Right lobe of liver (tissue), 6 donors: ENCODE results near the gene BTK. TPM values are rescaled to one million over a fixed set of nuclear protein-coding genes. Genes with fewer than 3 reads are reported as not detected.

Experiments used
- ATAC-seq, 4 donors: fragments of 200-7000 bp; cut with Tn5 transposase; one replicate each; pipeline ENCODE4 v1.9.1; 2020; ENCODE audit warnings: mild to moderate bottlenecking in 4 of 4, moderate library complexity in 4 of 4
- DNase-seq, 3 donors: peaks; one replicate each; pipeline ENCODE4 v3.0.0-alpha.2; 2020
- H3K27ac ChIP-seq, 3 donors: fragments of 200-600 bp; one replicate each; pipeline ENCODE4 v1.8.0; 2022
- H3K27me3 ChIP-seq, 2 donors: fragments of 200-600 bp; one replicate each; pipeline ENCODE4 v1.8.0; 2022
- H3K36me3 ChIP-seq, 4 donors: fragments of 200-600 bp; sonication (generic) in 1 of 4; one replicate each; pipeline versions ENCODE4 v1.5.1 to v1.8.0; 2017 to 2022; ENCODE audit warnings: control low read depth in 1 of 4
- H3K4me1 ChIP-seq, 4 donors: fragments of 200-600 bp; sonication (generic) in 1 of 4; one replicate each; pipeline versions ENCODE4 v1.5.1 to v1.8.0; 2017 to 2022; ENCODE audit warnings: control low read depth in 1 of 4
- H3K4me3 ChIP-seq, 3 donors: fragments of 200-600 bp; one replicate each; pipeline ENCODE4 v1.8.0; 2022
- H3K9me3 ChIP-seq, 4 donors: fragments of 200-600 bp; sonication (generic) in 1 of 4; one replicate each; pipeline versions ENCODE4 v1.5.1 to v1.8.0; 2017 to 2022; ENCODE audit warnings: control low read depth in 1 of 4
- CTCF ChIP-seq, 4 donors: fragments of 200-600 bp in 3 of 4; fragments of 450-650 bp in 1 of 4; IDR thresholded peaks; one replicate each; pipeline versions ENCODE4 v1.5.1 to v1.8.0; 2016 to 2022; ENCODE audit warnings: antibody characterized with exemption in 4 of 4, mild to moderate bottlenecking in 2 of 4
- POLR2A ChIP-seq: fragments of 450-650 bp; IDR thresholded peaks from one replicate; pipeline ENCODE4 v1.6.1; 2017; ENCODE audit warnings: antibody characterized with exemption, mild to moderate bottlenecking
- WGBS: methylation state at CpG from one replicate; pipeline ENCODE4 v1.1.6; 2018; ENCODE audit warnings: low coverage, low lambda C conversion rate; ENCODE audit not compliant: insufficient coverage; ENCODE audit errors: missing lambda C conversion rate; 5-methylcytosine and 5-hydroxymethylcytosine counted together
- intact Hi-C, 2 donors: fragments of 100-400 bp; cut with DNase I; formaldehyde crosslinking; loops; one replicate each; pipeline versions ENCODE4 v1.11.2 to v1.14.1; 2022
- total RNA-seq, 6 experiments: library from RNA; depleted of rRNA in 2 of 6; stranded (reverse); fragments of >200 nt in 2 of 6; fragmentation: NEBNext Ultra II Directional in 3 of 6; extraction: Animal tissue kit (Norgen Biotek cat#: 25700) in 3 of 6; gene quantifications; one replicate each; pipeline versions ENCODE4 v1.1.0 to v1.2.4, GENCODE V29; 2016 to 2023
- donor health status: DM: no; HTN: yes; CAD: no.
- donor health status: DM: no; HTN: no; CAD: no.
- donor health status: DM: no; HTN: no; CAD: no.
- donor health status: DM: no; HTN: yes; CAD: no.
- donor health status: DM: no; HTN: yes; CAD: no.

The BTK gene
- total RNA-seq, 6 experiments from 2014 or later, result 1.1 to 4.7 (median 1.8) TPM

GRCh38 chrX:101362116-101362515, 23.9 kb downstream of the BTK start:
- WGBS, result 32% methylated on average over 2 of the region's 3 CpGs
- no peak for ATAC-seq
- no peak for DNase-seq

GRCh38 chrX:101360390-101360789, 25.6 kb downstream of the BTK start:
- H3K4me1 ChIP-seq, result no peaks in the 10 kb centered on the region
- intact Hi-C loops, result no loop called here
- no peaks in the 10 kb centered on the region for H3K36me3 ChIP-seq
- no peaks in the 10 kb centered on the region for H3K9me3 ChIP-seq
- no peak overlapping the region for H3K27ac ChIP-seq
- no peak for DNase-seq
- 46% methylated on average over 4 of the region's 7 CpGs for WGBS
- no peak overlapping the region for H3K4me3 ChIP-seq
- TF ChIP-seq CTCF (IDR thresholded peaks at IDR 0.05) (no peak), POLR2A (no peak)
- no peaks in the 10 kb centered on the region for H3K27me3 ChIP-seq
- ATAC-seq, result no peak

More at GRCh38 chrX:101362116-101362515, 23.9 kb downstream of the BTK start:
- no peaks in the 10 kb centered on the region for H3K4me1 ChIP-seq
- no peak overlapping the region for H3K4me3 ChIP-seq
- intact Hi-C loops, result no loop called here
- TF ChIP-seq CTCF (IDR thresholded peaks at IDR 0.05), result no peak
- TF ChIP-seq POLR2A, result no peak
- no peaks in the 10 kb centered on the region for H3K9me3 ChIP-seq
- H3K36me3 ChIP-seq, result no peaks in the 10 kb centered on the region
- no peaks in the 10 kb centered on the region for H3K27me3 ChIP-seq
- H3K27ac ChIP-seq, result no peak overlapping the region

GRCh38 chrX:101359966-101360365, 26.0 kb downstream of the BTK start:
- 13% methylated on average over 1 of the region's 1 CpG for WGBS
- DNase-seq (no peak), ATAC-seq (no peak)
- intact Hi-C loops, result no loop called here
- Histone ChIP-seq H3K9me3 (no peaks in the 10 kb centered on the region), H3K36me3 (no peaks in the 10 kb centered on the region), H3K27ac (no peak overlapping the region), H3K27me3 (no peaks in the 10 kb centered on the region), H3K4me3 (no peak overlapping the region), H3K4me1 (no peaks in the 10 kb centered on the region)
- TF ChIP-seq POLR2A, result no peak
- TF ChIP-seq CTCF (IDR thresholded peaks at IDR 0.05), result no peak

GRCh38 chrX:101357166-101357795, 28.7 kb downstream of the BTK start:
- Histone ChIP-seq H3K9me3 (no peaks in the 10 kb centered on the region), H3K27ac (no peak overlapping the region), H3K36me3 (no peaks in the 10 kb centered on the region), H3K4me1 (no peaks in the 10 kb centered on the region), H3K4me3 (no peak overlapping the region), H3K27me3 (no peaks in the 10 kb centered on the region)
- TF ChIP-seq POLR2A (no peak), CTCF (IDR thresholded peaks at IDR 0.05) (peak in 2 of 4 donors; percentile 21 to 26)
- 57% methylated on average over 5 of the region's 5 CpGs for WGBS
- DNase-seq, result no peak
- ATAC-seq, result no peak
- intact Hi-C loops, result no loop called here

- TF ChIP-seq POLR2A (no peak), CTCF (IDR thresholded peaks at IDR 0.05) (no peak)
- 37% methylated on average over 3 of the region's 4 CpGs for WGBS
- no peak overlapping the region for H3K27ac ChIP-seq
- peaks cover 0 to 7% (median under 1%) of the 10 kb centered on the region in 4 donors for H3K36me3 ChIP-seq
- DNase-seq (no peak), ATAC-seq (no peak)
- H3K9me3 ChIP-seq, result no peaks in the 10 kb centered on the region
- H3K4me3 ChIP-seq, result peak overlapping the region; percentile 60 to 73 (median 71)
- H3K27me3 ChIP-seq, result no peaks in the 10 kb centered on the region
- H3K4me1 ChIP-seq, result no peaks in the 10 kb centered on the region
- intact Hi-C loops, result no loop called here
These were observed 36.8 kb downstream of the BTK start for GRCh38 chrX:101349193-101349562.
